ENCODE results near the gene ESD. TPM values are rescaled to one million over a fixed set of nuclear protein-coding genes. Genes with fewer than 3 reads are reported as not detected.

The ESD gene
- total RNA-seq, 1 experiment from 2014 or later = 78.8 TPM

DNA sequence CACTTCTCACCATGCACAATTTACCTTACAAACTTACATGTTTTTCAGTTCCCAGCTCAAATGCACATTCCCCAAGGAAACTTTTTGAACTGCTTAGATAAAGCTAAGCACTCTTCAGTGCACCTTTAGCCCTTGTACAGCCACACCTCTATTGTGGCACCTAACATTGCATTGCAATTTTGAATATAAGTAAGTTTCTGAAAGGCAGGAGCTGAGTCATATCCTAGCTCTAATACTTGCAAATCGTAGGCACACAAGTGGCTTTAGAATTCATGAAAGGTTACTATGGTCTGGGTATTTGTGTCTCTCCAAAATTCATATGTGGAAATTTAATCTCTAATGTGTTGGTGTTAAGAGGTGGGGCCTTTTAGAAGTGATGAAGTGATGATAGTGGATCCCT is 4.9 kb upstream of the ESD start:
- Mint-ChIP-seq H3K36me3 (ENCODE audit: insufficient read depth in 1 of 3, low read depth in 3 of 3) (no peaks in the 10 kb centered on the region), H3K27ac (no peak overlapping the region), H3K4me3 (no peak overlapping the region), H3K4me1 (peaks cover 8 to 10% of the 10 kb centered on the region in 2 experiments), H3K27me3 (ENCODE audit: low read depth) (no peaks in the 10 kb centered on the region), H3K9me3 (no peaks in the 10 kb centered on the region)
- no peak overlapping the region for H3K18ac ChIP-seq (ENCODE audit: insufficient read length, low read depth, low read length)
- no peaks in the 10 kb centered on the region for H3K27me3 ChIP-seq (ENCODE audit: insufficient read depth, low read length)
- no peak overlapping the region for H3K4me2 ChIP-seq (ENCODE audit: insufficient read depth, insufficient read length, low read length)
- H4K5ac ChIP-seq (ENCODE audit: insufficient read length, low read depth, low read length) = no peak overlapping the region
- WGBS (ENCODE audit: extremely low coverage, insufficient read length, low lambda C conversion rate) = no CpG with 5 or more reads among the region's 1 CpG
- H2BK15ac ChIP-seq (ENCODE audit: low read depth, low read length) = no peak overlapping the region
- no peak overlapping the region for H2BK120ac ChIP-seq (ENCODE audit: low read depth, low read length, poor library complexity, severe bottlenecking)
- 0 out of 2 replicates have a peak, but pooled peaks cover 4% of the 10 kb centered on the region for H3K4me1 ChIP-seq (ENCODE audit: insufficient read depth, low read length)
- no peak overlapping the region for H3K27ac ChIP-seq (ENCODE audit: insufficient read length, low read depth, low read length)
- no peak overlapping the region for H3T11ph ChIP-seq (ENCODE audit: low read length)
- H3K14ac ChIP-seq (ENCODE audit: insufficient read depth, low read length) = no peak overlapping the region
- H3K79me1 ChIP-seq (ENCODE audit: insufficient read depth, low read depth, low read length, poor library complexity, severe bottlenecking) = no peaks in the 10 kb centered on the region
- H3K56ac ChIP-seq (ENCODE audit: insufficient read length, low read depth, low read length) = no peak overlapping the region
- DNase-seq = no peak
- H3K23me2 ChIP-seq (ENCODE audit: insufficient read length, low read depth, low read length, poor library complexity, severe bottlenecking) = peaks cover under 1% of the 10 kb centered on the region
- no peaks in the 10 kb centered on the region for H3K79me2 ChIP-seq (ENCODE audit: insufficient read depth, low read length)
- H4K91ac ChIP-seq (ENCODE audit: insufficient read length, low read depth, low read length) = no peak overlapping the region
- H2AFZ ChIP-seq (ENCODE audit: low read length) = no peak overlapping the region
- H3K9ac ChIP-seq (ENCODE audit: extremely low read depth, insufficient read length, low read length) = no peak overlapping the region
- no peaks in the 10 kb centered on the region for H3K9me3 ChIP-seq (ENCODE audit: control insufficient read depth, low read depth, low read length)
- no peaks in the 10 kb centered on the region for H4K20me1 ChIP-seq (ENCODE audit: control insufficient read depth, insufficient read depth, insufficient read length)
- no peak overlapping the region for H4K8ac ChIP-seq (replicated peaks; ENCODE audit: insufficient read length, low read depth, low read length)
- no peak overlapping the region for H2BK20ac ChIP-seq (ENCODE audit: low read depth, low read length, poor library complexity, severe bottlenecking)
- TF ChIP-seq, protein P1, sequence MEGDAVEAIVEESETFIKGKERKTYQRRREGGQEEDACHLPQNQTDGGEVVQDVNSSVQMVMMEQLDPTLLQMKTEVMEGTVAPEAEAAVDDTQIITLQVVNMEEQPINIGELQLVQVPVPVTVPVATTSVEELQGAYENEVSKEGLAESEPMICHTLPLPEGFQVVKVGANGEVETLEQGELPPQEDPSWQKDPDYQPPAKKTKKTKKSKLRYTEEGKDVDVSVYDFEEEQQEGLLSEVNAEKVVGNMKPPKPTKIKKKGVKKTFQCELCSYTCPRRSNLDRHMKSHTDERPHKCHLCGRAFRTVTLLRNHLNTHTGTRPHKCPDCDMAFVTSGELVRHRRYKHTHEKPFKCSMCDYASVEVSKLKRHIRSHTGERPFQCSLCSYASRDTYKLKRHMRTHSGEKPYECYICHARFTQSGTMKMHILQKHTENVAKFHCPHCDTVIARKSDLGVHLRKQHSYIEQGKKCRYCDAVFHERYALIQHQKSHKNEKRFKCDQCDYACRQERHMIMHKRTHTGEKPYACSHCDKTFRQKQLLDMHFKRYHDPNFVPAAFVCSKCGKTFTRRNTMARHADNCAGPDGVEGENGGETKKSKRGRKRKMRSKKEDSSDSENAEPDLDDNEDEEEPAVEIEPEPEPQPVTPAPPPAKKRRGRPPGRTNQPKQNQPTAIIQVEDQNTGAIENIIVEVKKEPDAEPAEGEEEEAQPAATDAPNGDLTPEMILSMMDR (conservative IDR thresholded peaks at IDR 0.05) = no peak
- H2BK5ac ChIP-seq (ENCODE audit: insufficient read length, low read length) = no peak overlapping the region
- no peak overlapping the region for H2AK5ac ChIP-seq (ENCODE audit: insufficient read length, low read length)
- no peak overlapping the region for H2BK12ac ChIP-seq (ENCODE audit: insufficient read length, low read depth, low read length)
- no peak overlapping the region for H3K23ac ChIP-seq (ENCODE audit: insufficient read length, low read depth, low read length)
- no peak overlapping the region for H3K4ac ChIP-seq (ENCODE audit: low read depth, low read length)
